OCI-LY1 (cell line): Measurements from ENCODE around the gene KLHDC7B.
A peak's percentile ranks its signal among the peaks of the same experiment; 100 is the strongest.

ENCODE experiments used
- EZH2 ChIP-seq: fragments of 200-600 bp; sonication (generic), shearing (Covaris generic); IDR thresholded peaks from 2 replicates; pipeline ENCODE4 v1.8.0; 2017; ENCODE audit warnings: borderline replicate concordance, mixed run types, mild to moderate bottlenecking, antibody characterized with exemption, low read length, moderate library complexity, mixed read lengths
- TF ChIP-seq, protein P1 (sequence below): fragments of 200-600 bp; sonication (generic), shearing (Covaris generic); IDR thresholded peaks from 2 replicates; pipeline ENCODE4 v1.5.1; 2017; ENCODE audit warnings: mild to moderate bottlenecking, antibody characterized with exemption, low read length, moderate library complexity, mixed read lengths

DNA sequence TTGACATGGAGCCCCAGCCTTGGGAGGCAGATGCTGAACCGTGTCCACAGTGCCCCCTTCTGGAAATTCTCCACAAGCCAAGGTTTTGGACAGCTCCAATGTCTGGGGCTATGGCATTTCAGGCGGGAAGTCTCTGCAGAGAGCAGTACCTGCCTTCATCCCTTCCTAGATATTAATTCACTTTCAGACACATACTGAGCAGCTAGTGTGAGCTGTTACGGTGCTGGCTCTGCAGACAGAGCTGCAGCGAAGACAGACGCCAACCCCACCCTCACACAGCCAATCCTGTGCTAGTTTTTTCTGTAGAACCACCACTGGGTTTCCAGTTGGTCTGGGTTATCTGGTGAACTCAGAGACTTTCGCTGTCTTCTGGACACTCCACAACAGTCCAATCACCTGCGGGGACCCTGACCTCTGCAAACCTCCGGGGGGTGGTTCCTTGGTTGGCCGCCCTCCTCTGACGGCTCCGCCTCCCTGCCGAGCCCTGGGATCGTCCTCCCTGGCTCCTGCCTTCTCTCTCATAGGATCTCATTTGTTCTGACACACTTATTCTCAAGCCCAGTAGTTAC, 47.3 kb upstream of the KLHDC7B start:
- TF ChIP-seq, protein P1, sequence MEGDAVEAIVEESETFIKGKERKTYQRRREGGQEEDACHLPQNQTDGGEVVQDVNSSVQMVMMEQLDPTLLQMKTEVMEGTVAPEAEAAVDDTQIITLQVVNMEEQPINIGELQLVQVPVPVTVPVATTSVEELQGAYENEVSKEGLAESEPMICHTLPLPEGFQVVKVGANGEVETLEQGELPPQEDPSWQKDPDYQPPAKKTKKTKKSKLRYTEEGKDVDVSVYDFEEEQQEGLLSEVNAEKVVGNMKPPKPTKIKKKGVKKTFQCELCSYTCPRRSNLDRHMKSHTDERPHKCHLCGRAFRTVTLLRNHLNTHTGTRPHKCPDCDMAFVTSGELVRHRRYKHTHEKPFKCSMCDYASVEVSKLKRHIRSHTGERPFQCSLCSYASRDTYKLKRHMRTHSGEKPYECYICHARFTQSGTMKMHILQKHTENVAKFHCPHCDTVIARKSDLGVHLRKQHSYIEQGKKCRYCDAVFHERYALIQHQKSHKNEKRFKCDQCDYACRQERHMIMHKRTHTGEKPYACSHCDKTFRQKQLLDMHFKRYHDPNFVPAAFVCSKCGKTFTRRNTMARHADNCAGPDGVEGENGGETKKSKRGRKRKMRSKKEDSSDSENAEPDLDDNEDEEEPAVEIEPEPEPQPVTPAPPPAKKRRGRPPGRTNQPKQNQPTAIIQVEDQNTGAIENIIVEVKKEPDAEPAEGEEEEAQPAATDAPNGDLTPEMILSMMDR = peak; percentile 76
- no peak for TF ChIP-seq EZH2
